ENCODE measurements around the gene DIPK1A.

The DIPK1A gene

GRCh38 chr1:92803140-92803887, 157.9 kb downstream of the DIPK1A start:
- no peak overlapping the region for H3K4me3 ChIP-seq (replicated peaks in 1 of 2; ENCODE audit: low read depth in 2 of 2, low read length in 2 of 2)
- DNase-seq (ENCODE audit: low read depth in 2 of 2), result peak in 1 of 2 donors; percentile 57
- TF ChIP-seq CTCF (IDR thresholded peaks at IDR 0.05; ENCODE audit: low read depth, low read length), result no peak

- TF ChIP-seq CTCF (IDR thresholded peaks at IDR 0.05; ENCODE audit: low read depth, low read length), result no peak
- peak in 1 of 2 donors; percentile 39 for DNase-seq (ENCODE audit: low read depth in 2 of 2)
- H3K4me3 ChIP-seq (replicated peaks in 1 of 2; ENCODE audit: low read depth in 2 of 2, low read length in 2 of 2), result no peak overlapping the region
Measured at GRCh38 chr1:92797961-92798360, 163.3 kb downstream of the DIPK1A start.

GRCh38 chr1:92797297-92797696, 164.0 kb downstream of the DIPK1A start:
- no peak for TF ChIP-seq CTCF (IDR thresholded peaks at IDR 0.05; ENCODE audit: low read depth, low read length)
- no peak overlapping the region for H3K4me3 ChIP-seq (replicated peaks in 1 of 2; ENCODE audit: low read depth in 2 of 2, low read length in 2 of 2)
- DNase-seq (ENCODE audit: low read depth in 2 of 2), result peak in 1 of 2 donors; percentile 43

GRCh38 chr1:92795166-92795565, 166.1 kb downstream of the DIPK1A start:
- no peak overlapping the region for H3K4me3 ChIP-seq (replicated peaks in 1 of 2; ENCODE audit: low read depth in 2 of 2, low read length in 2 of 2)
- no peak for TF ChIP-seq CTCF (IDR thresholded peaks at IDR 0.05; ENCODE audit: low read depth, low read length)
- DNase-seq (ENCODE audit: low read depth in 2 of 2), result peak; percentile 62 to 78

GRCh38 chr1:92792340-92792782, 168.9 kb downstream of the DIPK1A start:
- H3K4me3 ChIP-seq (replicated peaks in 1 of 2; ENCODE audit: low read depth in 2 of 2, low read length in 2 of 2), result no peak overlapping the region
- no peak for TF ChIP-seq CTCF (IDR thresholded peaks at IDR 0.05; ENCODE audit: low read depth, low read length)
- DNase-seq (ENCODE audit: low read depth in 2 of 2), result no peak
